GM20000 (cell line): ENCODE measurements around the gene DEFB129.
"Not testable (repeated sequence)": the region's sequence is repeated elsewhere in the genome, so short reads cannot be mapped to it uniquely, and the experiment has no call there.

ENCODE experiments used
- DNase-seq: peaks from one replicate; pipeline ENCODE4 v3.0.0; 2012; ENCODE audit warnings: low spot score
- CTCF ChIP-seq: IDR thresholded peaks from 2 replicates; pipeline ENCODE4 v1.5.1; 2012; ENCODE audit warnings: mild to moderate bottlenecking, control low read depth; ENCODE audit errors: extremely low read depth, missing control alignments

The DEFB129 gene

GRCh38 chr20:226958-227357 is at the start of gene DEFB129:
Gene DEFB129, plus strand, starts transcription at chr20:227258. Its CDS starts 31 bp downstream, at chr20:227289.
- no peak for DNase-seq
- no peak for TF ChIP-seq CTCF

GRCh38 chr20:184288-184687 is 42.8 kb upstream of the DEFB129 start:
- DNase-seq = no peak
- TF ChIP-seq CTCF = no peak

- no peak for DNase-seq
- TF ChIP-seq CTCF = no peak
Measured at GRCh38 chr20:187733-188132, 39.3 kb upstream of the DEFB129 start.

GRCh38 chr20:189611-190010 is 37.4 kb upstream of the DEFB129 start, which contains the start of gene DEFB128:
Gene DEFB128, minus strand, starts transcription at chr20:189711. Its CDS starts 88 bp downstream, at chr20:189623.
- no peak for DNase-seq

GRCh38 chr20:198225-198624 is 28.8 kb upstream of the DEFB129 start:
- no peak for DNase-seq
- TF ChIP-seq CTCF = no peak

More at GRCh38 chr20:189611-190010, 37.4 kb upstream of the DEFB129 start, which contains the start of gene DEFB128:
- no peak for TF ChIP-seq CTCF

GRCh38 chr20:199996-200395 is 27.1 kb upstream of the DEFB129 start:
- DNase-seq = no peak
- TF ChIP-seq CTCF = no peak

- DNase-seq = not testable (repeated sequence)
Measured at GRCh38 chr20:203630-204029, 23.4 kb upstream of the DEFB129 start.

GRCh38 chr20:208942-209566 is 18.0 kb upstream of the DEFB129 start:
- peak; percentile 41 for DNase-seq

More at GRCh38 chr20:208942-209566, 18.0 kb upstream of the DEFB129 start:
- peak; percentile 23 for TF ChIP-seq CTCF
